Retinal pigment epithelial cell (primary cell): ENCODE measurements around the gene TBC1D9.

ENCODE experiments used
- DNase-seq: peaks from one replicate; pipeline ENCODE4 v3.0.0-alpha.2; 2010; ENCODE audit warnings: low read depth
- H3K4me3 ChIP-seq: 2 replicates; pipeline ENCODE4 v1.5.1; 2011; ENCODE audit warnings: mild to moderate bottlenecking, low read length, control low read depth, moderate library complexity
- CTCF ChIP-seq: conservative IDR thresholded peaks from 2 replicates; pipeline ENCODE4 v1.5.1; 2011; ENCODE audit warnings: low read depth, low read length, control low read depth, inconsistent platforms

Gene TBC1D9

GRCh38 chr4:140735779-140736391 is 20.3 kb downstream of the TBC1D9 start:
- H3K4me3 ChIP-seq, result no peak overlapping the region
- TF ChIP-seq CTCF, result no peak
- DNase-seq, result no peak

- no peak for DNase-seq
- TF ChIP-seq CTCF, result no peak
- H3K4me3 ChIP-seq, result no peak overlapping the region
Measured at GRCh38 chr4:140735317-140735716, 20.9 kb downstream of the TBC1D9 start.

- H3K4me3 ChIP-seq, result no peak overlapping the region
- no peak for TF ChIP-seq CTCF
- DNase-seq, result no peak
Measured at GRCh38 chr4:140732780-140733179, 23.4 kb downstream of the TBC1D9 start.

GRCh38 chr4:140729344-140730049 is 26.7 kb downstream of the TBC1D9 start:
- no peak overlapping the region for H3K4me3 ChIP-seq
- no peak for DNase-seq
- no peak for TF ChIP-seq CTCF

- H3K4me3 ChIP-seq, result no peak overlapping the region
- TF ChIP-seq CTCF, result no peak
- no peak for DNase-seq
Measured at GRCh38 chr4:140726776-140727500, 29.2 kb downstream of the TBC1D9 start.

GRCh38 chr4:140725556-140725955 is 30.6 kb downstream of the TBC1D9 start:
- no peak for TF ChIP-seq CTCF
- no peak for DNase-seq
- H3K4me3 ChIP-seq, result no peak overlapping the region
